GF-D8 (cell line): Measurements from ENCODE around the gene CLEC2D.
"Not testable (repeated sequence)": the region's sequence is repeated elsewhere in the genome, so short reads cannot be mapped to it uniquely, and the experiment has no call there.

Experiments
- DNase-seq: peaks from one replicate; lab custom pipeline; 2025; lab: John Stamatoyannopoulos, UW

The CLEC2D gene

GRCh38 chr12:9660046-9660445 is 9.5 kb upstream of the CLEC2D start:
- no peak for DNase-seq

- DNase-seq: no peak
Observed at GRCh38 chr12:9661720-9662119, 7.8 kb upstream of the CLEC2D start.

GRCh38 chr12:9662488-9662887 is 7.0 kb upstream of the CLEC2D start:
- no peak for DNase-seq

GRCh38 chr12:9667403-9668160 is 1.9 kb upstream of the CLEC2D start:
- no peak for DNase-seq

GRCh38 chr12:9668161-9669018 is 1.1 kb upstream of the CLEC2D start:
- DNase-seq: no peak

GRCh38 chr12:9669019-9669326 is 540 bp upstream of the CLEC2D start:
- DNase-seq: no peak

- DNase-seq: not testable (repeated sequence)
Observed at GRCh38 chr12:9672340-9672739, 2.8 kb downstream of the CLEC2D start.

GRCh38 chr12:9673404-9674225 is 4.1 kb downstream of the CLEC2D start:
- DNase-seq: no peak

- no peak for DNase-seq
Observed at GRCh38 chr12:9674226-9674590, 4.7 kb downstream of the CLEC2D start.

- DNase-seq: not testable (repeated sequence)
Observed at GRCh38 chr12:9682508-9682907, 13.0 kb downstream of the CLEC2D start.

- DNase-seq: not testable (repeated sequence)
Observed at GRCh38 chr12:9682949-9683348, 13.4 kb downstream of the CLEC2D start.

- DNase-seq: not testable (repeated sequence)
Observed at GRCh38 chr12:9685366-9685765, 15.9 kb downstream of the CLEC2D start.

- no peak for DNase-seq
Observed at GRCh38 chr12:9685915-9686314, 16.4 kb downstream of the CLEC2D start.

- no peak for DNase-seq
Observed at GRCh38 chr12:9687228-9687627, 17.7 kb downstream of the CLEC2D start.

- no peak for DNase-seq
Observed at GRCh38 chr12:9692909-9693308, 23.4 kb downstream of the CLEC2D start.

- no peak for DNase-seq
Observed at GRCh38 chr12:9694241-9694640, 24.7 kb downstream of the CLEC2D start.

- DNase-seq: not testable (repeated sequence)
Observed at GRCh38 chr12:9695150-9695549, 25.6 kb downstream of the CLEC2D start.

- not testable (repeated sequence) for DNase-seq
Observed at GRCh38 chr12:9695661-9696060, 26.1 kb downstream of the CLEC2D start.

- no peak for DNase-seq
Observed at GRCh38 chr12:9697619-9698018, 28.1 kb downstream of the CLEC2D start.

- peak; percentile 20 for DNase-seq
Observed at GRCh38 chr12:9698681-9699080, 29.2 kb downstream of the CLEC2D start.

GRCh38 chr12:9699269-9699897 is 29.9 kb downstream of the CLEC2D start:
- no peak for DNase-seq
